Measurements from ENCODE around the gene SCN1B. TPM values are rescaled to one million over a fixed set of nuclear protein-coding genes. Genes with fewer than 3 reads are reported as not detected.

SCN1B gene
- total RNA-seq, 3 donors from 2014 or later = 1.6 to 8.8 (median 3.5) TPM

- ATAC-seq = no peak
- peak in 1 of 3 donors; percentile 13 for DNase-seq
- intact Hi-C loops (cut with DNase I, micrococcal nuclease) = no loop called here
- TF ChIP-seq CTCF (IDR thresholded peaks at IDR 0.05) = no peak
- Histone ChIP-seq H3K4me3 (no peak overlapping the region), H3K36me3 (ENCODE audit: low read depth) (no peaks in the 10 kb centered on the region), H3K4me1 (ENCODE audit: low read depth) (no peaks in the 10 kb centered on the region), H3K9me3 (no peaks in the 10 kb centered on the region)
These were observed 21.5 kb downstream of the SCN1B start for GRCh38 chr19:35051796-35052195.

GRCh38 chr19:35052599-35053190 lies 22.4 kb downstream of the SCN1B start:
- no peak for ATAC-seq
- intact Hi-C loops (cut with DNase I, micrococcal nuclease) = no loop called here
- H3K9me3 ChIP-seq = no peaks in the 10 kb centered on the region
- no peaks in the 10 kb centered on the region for H3K36me3 ChIP-seq (ENCODE audit: low read depth)
- TF ChIP-seq CTCF (IDR thresholded peaks at IDR 0.05) = no peak
- DNase-seq = peak in 1 of 3 donors; percentile 20
- no peak overlapping the region for H3K4me3 ChIP-seq
- H3K4me1 ChIP-seq (ENCODE audit: low read depth) = no peaks in the 10 kb centered on the region

- intact Hi-C loops (cut with DNase I, micrococcal nuclease) = no loop called here
- TF ChIP-seq CTCF (IDR thresholded peaks at IDR 0.05) = no peak
- no peak overlapping the region for H3K4me3 ChIP-seq
These were observed 23.5 kb downstream of the SCN1B start for GRCh38 chr19:35053667-35054293.

GRCh38 chr19:35054626-35055025 lies 24.4 kb downstream of the SCN1B start:
- TF ChIP-seq CTCF (IDR thresholded peaks at IDR 0.05) = no peak
- Histone ChIP-seq H3K4me3 (no peak overlapping the region), H3K9me3 (no peaks in the 10 kb centered on the region), H3K36me3 (ENCODE audit: low read depth) (no peaks in the 10 kb centered on the region), H3K4me1 (ENCODE audit: low read depth) (no peaks in the 10 kb centered on the region)
- ATAC-seq (no peak), DNase-seq (peak in 1 of 3 donors; percentile 27)
- intact Hi-C loops (cut with DNase I, micrococcal nuclease) = no loop called here

More at GRCh38 chr19:35053667-35054293, 23.5 kb downstream of the SCN1B start:
- Histone ChIP-seq H3K4me1 (ENCODE audit: low read depth) (no peaks in the 10 kb centered on the region), H3K36me3 (ENCODE audit: low read depth) (no peaks in the 10 kb centered on the region), H3K9me3 (no peaks in the 10 kb centered on the region)
- ATAC-seq (no peak), DNase-seq (peak in 1 of 3 donors; percentile 11)

GRCh38 chr19:35055715-35056179 lies 25.5 kb downstream of the SCN1B start:
- peak; percentile 58 for ATAC-seq
- H3K4me3 ChIP-seq = no peak overlapping the region
- intact Hi-C loops (cut with DNase I, micrococcal nuclease) = no loop called here
- H3K36me3 ChIP-seq (ENCODE audit: low read depth) = no peaks in the 10 kb centered on the region
- no peak for TF ChIP-seq CTCF (IDR thresholded peaks at IDR 0.05)
- DNase-seq = peak in 1 of 3 donors; percentile 44
- no peaks in the 10 kb centered on the region for H3K9me3 ChIP-seq
- H3K4me1 ChIP-seq (ENCODE audit: low read depth) = no peaks in the 10 kb centered on the region
